ENCODE results near the gene LDAH. TPM values are rescaled to one million over a fixed set of nuclear protein-coding genes. Genes with fewer than 3 reads are reported as not detected.
A peak's percentile ranks its signal among the peaks of the same experiment; 100 is the strongest.

LDAH gene
- total RNA-seq, 1 donor: 17.4 TPM

DNA sequence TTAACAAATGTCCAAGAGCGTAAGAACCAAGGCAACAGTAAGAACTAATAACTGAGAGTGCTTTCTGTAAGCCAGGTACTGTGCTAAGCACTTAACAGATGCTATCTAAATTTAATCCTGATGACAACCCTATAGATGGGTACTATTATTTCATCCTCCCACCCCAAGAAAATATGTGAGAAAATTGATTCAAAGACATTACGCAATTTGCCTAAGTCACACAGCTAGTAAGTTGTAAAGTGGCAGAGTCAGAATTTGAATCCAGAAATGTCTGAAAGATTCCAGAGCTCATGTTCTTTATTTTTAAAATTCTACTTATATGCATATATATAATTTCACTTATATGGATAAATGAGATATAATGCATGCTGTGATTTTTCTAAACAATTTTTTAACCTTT lies 10.1 kb downstream of the LDAH start:
- no peak for TF ChIP-seq CTCF (IDR thresholded peaks at IDR 0.05; ENCODE audit: extremely low read depth, low read depth, low read length)
- Histone ChIP-seq H3K4me2 (ENCODE audit: insufficient read depth, low read length) (no peak overlapping the region), H3K27ac (ENCODE audit: low read depth, low read length) (no peak overlapping the region), H3K36me3 (ENCODE audit: insufficient read depth, low read length) (no peaks in the 10 kb centered on the region), H3K27me3 (ENCODE audit: insufficient read depth, low read length) (no peaks in the 10 kb centered on the region), H3K4me1 (ENCODE audit: insufficient read depth, low read length) (no peaks in the 10 kb centered on the region), H3K9me3 (ENCODE audit: low read depth, low read length) (no peaks in the 10 kb centered on the region), H4K20me1 (ENCODE audit: insufficient read depth, low read length) (peaks cover 9% of the 10 kb centered on the region), H2AFZ (ENCODE audit: low read length) (no peak overlapping the region), H3K4me3 (ENCODE audit: insufficient read depth, low read length) (no peak overlapping the region), H3K79me2 (ENCODE audit: insufficient read depth, low read length) (peaks cover 32% of the 10 kb centered on the region)
- DNase-seq (ENCODE audit: insufficient read length, low spot score, missing footprints): no peak

- no peaks in the 10 kb centered on the region for H3K4me1 ChIP-seq (ENCODE audit: insufficient read depth, low read length)
- no peak overlapping the region for H3K4me3 ChIP-seq (ENCODE audit: insufficient read depth, low read length)
- DNase-seq (ENCODE audit: insufficient read length, low spot score, missing footprints): peak; percentile 60
- no peaks in the 10 kb centered on the region for H3K9me3 ChIP-seq (ENCODE audit: low read depth, low read length)
- peaks cover 5% of the 10 kb centered on the region for H4K20me1 ChIP-seq (ENCODE audit: insufficient read depth, low read length)
- TF ChIP-seq CTCF (IDR thresholded peaks at IDR 0.05; ENCODE audit: extremely low read depth, low read depth, low read length): no peak
- peaks cover 14% of the 10 kb centered on the region for H3K79me2 ChIP-seq (ENCODE audit: insufficient read depth, low read length)
- H3K27me3 ChIP-seq (ENCODE audit: insufficient read depth, low read length): no peaks in the 10 kb centered on the region
- no peak overlapping the region for H3K4me2 ChIP-seq (ENCODE audit: insufficient read depth, low read length)
- no peak overlapping the region for H2AFZ ChIP-seq (ENCODE audit: low read length)
- H3K27ac ChIP-seq (ENCODE audit: low read depth, low read length): no peak overlapping the region
- H3K36me3 ChIP-seq (ENCODE audit: insufficient read depth, low read length): no peaks in the 10 kb centered on the region
These were observed 16.6 kb downstream of the LDAH start for GRCh38 chr2:20806286-20806685.

DNA sequence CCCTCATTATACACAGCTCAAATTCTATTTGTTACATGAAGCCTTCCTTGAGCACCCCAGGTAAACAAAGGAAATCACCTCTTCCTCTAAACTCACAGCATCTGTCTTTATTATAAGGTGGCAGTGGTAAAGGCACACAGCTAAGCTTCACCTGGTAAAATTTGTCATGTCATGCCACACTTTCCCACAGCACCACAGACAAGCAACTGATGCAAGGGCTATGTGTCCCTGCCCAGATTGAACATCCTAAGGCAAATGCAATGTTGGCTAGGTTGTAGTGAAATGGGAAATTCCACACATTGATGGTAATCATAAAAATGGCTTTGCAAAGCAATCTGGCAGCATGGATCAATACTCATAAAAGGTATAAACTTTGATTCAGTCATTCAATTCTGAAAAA lies 18.9 kb downstream of the LDAH start:
- Histone ChIP-seq H3K4me2 (ENCODE audit: insufficient read depth, low read length) (no peak overlapping the region), H3K4me3 (ENCODE audit: insufficient read depth, low read length) (no peak overlapping the region), H3K4me1 (ENCODE audit: insufficient read depth, low read length) (no peaks in the 10 kb centered on the region), H3K79me2 (ENCODE audit: insufficient read depth, low read length) (peaks cover 10% of the 10 kb centered on the region), H3K9me3 (ENCODE audit: low read depth, low read length) (no peaks in the 10 kb centered on the region), H3K27me3 (ENCODE audit: insufficient read depth, low read length) (no peaks in the 10 kb centered on the region), H4K20me1 (ENCODE audit: insufficient read depth, low read length) (no peaks in the 10 kb centered on the region), H2AFZ (ENCODE audit: low read length) (no peak overlapping the region), H3K36me3 (ENCODE audit: insufficient read depth, low read length) (no peaks in the 10 kb centered on the region), H3K27ac (ENCODE audit: low read depth, low read length) (no peak overlapping the region)
- TF ChIP-seq CTCF (IDR thresholded peaks at IDR 0.05; ENCODE audit: extremely low read depth, low read depth, low read length): no peak
- no peak for DNase-seq (ENCODE audit: insufficient read length, low spot score, missing footprints)

DNA sequence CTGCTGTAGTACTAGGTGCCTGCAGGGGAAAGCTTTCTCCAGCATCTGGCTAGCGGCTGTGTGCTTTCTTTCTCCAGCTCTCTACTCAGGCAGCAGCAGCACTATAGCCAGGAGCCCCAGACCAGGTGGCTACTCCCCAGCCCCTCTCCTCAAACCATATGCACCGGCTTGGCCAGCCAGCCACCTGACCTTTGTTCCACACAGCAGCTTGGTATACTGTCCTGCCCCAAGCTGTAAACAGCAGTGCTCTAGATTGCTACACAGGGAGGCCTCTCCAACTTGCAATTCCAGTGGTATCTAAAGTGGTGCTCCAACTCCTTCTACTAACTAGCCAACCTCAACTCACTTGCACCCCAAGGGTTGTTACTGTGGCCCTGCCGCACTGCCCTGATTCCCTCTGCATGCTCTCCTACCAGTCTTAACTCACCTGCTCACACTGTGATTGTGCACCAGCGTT lies 19.6 kb downstream of the LDAH start:
- Histone ChIP-seq H3K27me3 (ENCODE audit: insufficient read depth, low read length) (no peaks in the 10 kb centered on the region), H3K9me3 (ENCODE audit: low read depth, low read length) (no peaks in the 10 kb centered on the region), H3K4me1 (ENCODE audit: insufficient read depth, low read length) (no peaks in the 10 kb centered on the region), H3K79me2 (ENCODE audit: insufficient read depth, low read length) (peaks cover 10% of the 10 kb centered on the region), H4K20me1 (ENCODE audit: insufficient read depth, low read length) (no peaks in the 10 kb centered on the region), H2AFZ (ENCODE audit: low read length) (no peak overlapping the region), H3K4me3 (ENCODE audit: insufficient read depth, low read length) (no peak overlapping the region), H3K27ac (ENCODE audit: low read depth, low read length) (no peak overlapping the region), H3K4me2 (ENCODE audit: insufficient read depth, low read length) (no peak overlapping the region), H3K36me3 (ENCODE audit: insufficient read depth, low read length) (no peaks in the 10 kb centered on the region)
- no peak for DNase-seq (ENCODE audit: insufficient read length, low spot score, missing footprints)
- no peak for TF ChIP-seq CTCF (IDR thresholded peaks at IDR 0.05; ENCODE audit: extremely low read depth, low read depth, low read length)
